ENCODE measurements around the gene HTR3B.
"Not testable (repeated sequence)": the region's sequence is repeated elsewhere in the genome, so short reads cannot be mapped to it uniquely, and the experiment has no call there.

Gene HTR3B

DNA sequence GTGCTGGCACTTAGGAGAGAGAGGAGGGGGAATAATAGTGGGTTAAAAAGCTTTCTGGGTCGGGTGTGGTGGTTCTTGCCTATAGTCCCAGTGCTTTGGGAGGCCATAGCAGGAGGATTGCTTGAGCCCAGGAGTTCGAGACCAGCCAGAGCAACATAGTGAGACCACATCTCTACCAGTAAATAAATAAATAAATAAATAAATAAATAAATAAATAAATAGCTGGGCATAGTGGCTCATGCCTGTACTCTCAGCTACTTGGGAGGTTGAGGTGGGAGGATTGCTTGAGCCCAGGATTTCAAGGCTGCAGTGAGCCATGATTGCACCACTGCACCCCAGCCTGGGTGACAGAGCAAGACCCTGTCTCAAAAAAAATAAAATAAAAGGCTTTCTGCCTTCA lies 41.6 kb downstream of the HTR3B start:
- not testable (repeated sequence) for DNase-seq (ENCODE audit: low spot score)

DNA sequence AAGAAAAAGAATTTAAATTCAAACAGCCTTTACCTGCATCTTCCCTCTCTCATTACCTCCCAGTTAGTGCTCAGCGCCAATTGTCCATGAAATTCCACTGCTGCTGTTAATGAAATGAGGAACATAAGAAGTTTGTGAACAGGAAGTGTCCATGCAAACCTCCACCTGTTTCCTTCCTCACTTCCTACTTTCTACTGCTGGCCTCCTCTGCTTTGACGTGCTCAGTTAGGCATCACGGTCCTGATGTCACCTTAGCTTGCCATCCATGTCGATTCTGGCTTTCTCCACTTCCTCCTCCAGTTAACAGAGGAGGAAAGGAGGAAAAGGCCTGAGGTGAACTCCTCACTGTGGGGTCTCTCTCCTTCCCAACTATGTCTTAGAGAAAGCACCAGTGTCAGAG lies 43.4 kb downstream of the HTR3B start:
- no peak for DNase-seq (ENCODE audit: low spot score)

DNA sequence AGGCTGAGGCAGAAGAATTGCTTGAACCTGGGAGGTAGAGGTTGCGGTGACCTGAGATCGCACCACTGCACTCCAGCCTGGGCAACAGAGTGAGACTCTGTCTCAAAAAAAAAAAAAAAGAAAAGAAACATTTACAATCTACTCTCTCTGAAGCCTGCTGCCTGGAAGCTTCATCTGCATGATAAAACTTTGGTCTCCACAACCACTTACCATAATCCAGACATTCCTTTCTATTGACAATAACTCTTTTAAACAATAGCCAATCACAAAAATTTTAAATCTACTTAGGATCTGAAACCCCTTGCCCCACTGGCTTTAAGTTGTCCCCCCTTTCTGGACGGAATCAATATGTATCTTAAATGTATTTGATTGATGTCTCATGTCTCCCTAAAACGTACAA lies 45.3 kb downstream of the HTR3B start:
- DNase-seq (ENCODE audit: low spot score) = no peak

DNA sequence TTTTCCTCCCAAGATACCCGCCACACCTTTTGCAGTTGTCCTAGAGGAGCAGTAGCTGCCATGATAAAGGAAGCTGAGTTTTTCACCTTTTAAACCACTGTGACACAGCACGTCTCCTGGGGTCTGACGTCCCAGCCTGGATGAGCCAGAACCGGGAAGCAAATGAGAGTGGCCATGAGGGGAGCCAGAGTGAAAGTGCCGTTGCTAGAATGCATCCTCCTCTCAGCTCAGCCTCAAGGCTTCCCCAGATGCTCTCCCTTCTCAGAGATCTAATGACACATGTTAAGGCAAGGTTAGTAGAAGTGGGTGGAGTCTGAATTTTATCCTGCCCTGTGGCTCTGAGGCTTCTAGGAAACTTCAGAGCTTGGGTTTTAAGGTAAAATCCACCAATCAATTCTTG lies 46.9 kb downstream of the HTR3B start:
- no peak for DNase-seq (ENCODE audit: low spot score)

DNA sequence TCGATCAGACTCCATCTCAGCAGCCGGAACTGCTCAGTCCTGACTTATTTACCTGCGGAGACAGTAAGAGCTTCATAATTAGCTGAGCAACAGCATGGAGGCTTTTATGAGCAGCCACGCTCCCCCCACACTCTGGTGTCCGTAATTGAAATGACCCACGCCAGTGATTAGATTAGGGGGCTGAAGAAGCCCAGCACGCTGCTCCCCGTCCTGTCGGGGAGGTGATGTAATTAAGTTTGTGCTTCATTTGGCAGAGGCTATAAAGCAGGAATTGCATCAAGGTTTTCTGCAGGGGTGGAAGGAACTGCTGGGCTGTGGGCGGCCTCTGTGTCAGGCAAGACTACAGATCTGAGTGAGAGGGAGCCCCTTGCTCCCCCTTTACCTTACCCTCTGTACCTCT lies 47.5 kb downstream of the HTR3B start:
- no peak for DNase-seq (ENCODE audit: low spot score)

DNA sequence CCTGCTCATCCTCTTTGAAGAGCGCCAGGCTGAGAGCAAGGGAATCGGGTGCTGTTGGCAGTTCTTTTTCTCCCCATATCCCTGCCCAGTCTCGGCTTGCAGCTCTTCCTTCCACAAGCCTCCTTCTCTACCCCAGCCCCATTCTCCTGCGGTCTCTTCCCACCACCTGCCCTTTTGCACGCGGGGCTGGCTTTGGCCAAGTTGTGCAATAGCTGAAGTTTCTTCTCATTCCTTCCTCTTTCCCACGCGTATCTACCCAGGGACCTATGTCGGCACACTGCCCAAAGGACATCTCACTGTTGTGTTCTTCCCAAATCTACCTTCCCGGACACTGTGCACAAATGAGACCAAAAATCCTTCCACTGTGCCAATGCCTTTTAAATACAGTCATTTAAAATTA lies 48.0 kb downstream of the HTR3B start:
- DNase-seq (ENCODE audit: low spot score) = no peak

DNA sequence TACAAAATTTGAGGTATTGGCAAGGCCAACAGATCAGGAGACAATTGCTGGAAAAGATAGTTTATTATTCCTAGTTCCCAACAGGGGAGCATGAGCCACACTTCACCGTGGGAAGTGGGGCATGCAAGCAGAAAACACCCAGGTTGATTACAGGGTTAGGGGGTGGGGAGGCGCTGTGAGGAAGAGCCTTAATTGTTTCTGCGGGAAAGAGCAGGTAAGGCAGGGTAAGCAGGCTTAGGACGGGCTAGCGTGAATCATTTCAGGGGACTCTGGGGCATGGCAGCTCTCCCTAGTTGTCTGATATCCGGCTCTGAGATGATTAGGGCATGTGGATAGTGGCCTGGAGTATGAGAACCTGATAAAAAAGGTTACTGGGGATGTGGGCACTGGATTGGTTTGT lies 49.6 kb downstream of the HTR3B start:
- no peak for DNase-seq (ENCODE audit: low spot score)

DNA sequence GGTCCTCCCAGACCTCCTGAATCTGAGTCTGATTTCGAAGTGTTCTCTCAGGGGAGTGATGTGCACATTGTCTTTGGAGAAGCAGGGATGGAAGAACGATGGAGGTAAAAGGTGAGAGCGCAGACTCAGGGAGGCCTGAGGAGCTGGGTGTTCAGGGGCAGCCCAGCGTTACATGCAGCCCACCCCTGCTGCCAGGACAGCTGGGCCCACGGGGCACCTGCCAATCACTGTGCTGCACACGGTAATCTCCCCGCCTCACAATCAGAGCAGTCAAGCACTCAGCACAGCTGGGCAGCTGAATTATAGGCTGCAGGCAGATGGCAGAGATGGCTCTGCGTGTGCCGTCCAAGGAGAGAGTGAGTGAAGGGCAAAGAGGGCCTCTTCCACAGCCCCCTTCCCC lies 52.4 kb downstream of the HTR3B start:
- DNase-seq (ENCODE audit: low spot score) = no peak

DNA sequence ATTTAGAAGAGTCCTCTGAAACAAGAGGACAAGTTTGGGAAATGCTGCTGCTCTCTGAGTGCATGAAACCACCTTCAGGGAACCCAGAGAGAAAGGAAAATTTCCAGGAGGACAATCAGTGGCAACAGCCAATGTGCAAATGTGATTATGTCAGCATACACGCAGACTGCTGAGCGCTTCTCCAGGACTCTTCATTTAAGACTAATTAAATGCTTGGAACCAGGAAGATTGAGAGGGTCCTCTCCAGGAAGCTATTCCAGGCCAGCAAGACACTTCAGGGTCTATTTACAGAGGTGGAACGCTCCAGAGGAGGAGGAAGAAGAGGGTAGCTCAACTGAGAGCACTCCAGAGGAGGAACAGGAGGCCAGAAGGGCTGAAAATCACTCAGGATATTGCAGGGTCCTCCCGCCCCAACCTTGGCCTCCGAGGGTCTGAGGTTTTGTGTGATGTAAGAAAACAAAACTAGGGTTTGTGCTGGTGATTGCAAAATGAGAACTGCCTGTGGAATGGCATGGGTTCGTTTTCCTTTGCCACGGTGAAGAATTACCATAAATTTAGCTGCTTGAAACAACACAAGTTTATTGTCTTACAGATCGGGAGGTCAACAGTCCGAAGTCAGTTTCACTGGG lies 56.2 kb downstream of the HTR3B start:
- no peak for DNase-seq (ENCODE audit: low spot score)

DNA sequence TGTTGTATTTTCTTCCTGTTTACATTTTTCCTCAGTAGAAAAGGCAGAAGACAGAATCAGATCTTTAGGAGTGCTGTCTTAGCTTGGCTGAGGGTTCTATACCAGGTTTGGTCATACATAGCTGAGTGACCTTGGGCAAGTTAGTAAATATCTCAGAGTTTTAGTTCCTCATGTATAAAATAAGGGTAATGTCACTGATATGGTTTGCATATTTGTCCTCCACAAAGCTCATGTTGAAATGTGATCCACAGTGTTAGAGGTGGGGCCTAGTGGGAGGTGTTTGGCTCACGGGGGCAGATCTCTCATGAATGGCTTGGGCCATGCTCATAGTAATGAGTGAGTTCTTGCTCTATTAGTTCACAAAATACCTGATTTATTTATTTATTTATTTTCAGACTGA lies 62.8 kb downstream of the HTR3B start:
- no peak for DNase-seq (ENCODE audit: low spot score)

DNA sequence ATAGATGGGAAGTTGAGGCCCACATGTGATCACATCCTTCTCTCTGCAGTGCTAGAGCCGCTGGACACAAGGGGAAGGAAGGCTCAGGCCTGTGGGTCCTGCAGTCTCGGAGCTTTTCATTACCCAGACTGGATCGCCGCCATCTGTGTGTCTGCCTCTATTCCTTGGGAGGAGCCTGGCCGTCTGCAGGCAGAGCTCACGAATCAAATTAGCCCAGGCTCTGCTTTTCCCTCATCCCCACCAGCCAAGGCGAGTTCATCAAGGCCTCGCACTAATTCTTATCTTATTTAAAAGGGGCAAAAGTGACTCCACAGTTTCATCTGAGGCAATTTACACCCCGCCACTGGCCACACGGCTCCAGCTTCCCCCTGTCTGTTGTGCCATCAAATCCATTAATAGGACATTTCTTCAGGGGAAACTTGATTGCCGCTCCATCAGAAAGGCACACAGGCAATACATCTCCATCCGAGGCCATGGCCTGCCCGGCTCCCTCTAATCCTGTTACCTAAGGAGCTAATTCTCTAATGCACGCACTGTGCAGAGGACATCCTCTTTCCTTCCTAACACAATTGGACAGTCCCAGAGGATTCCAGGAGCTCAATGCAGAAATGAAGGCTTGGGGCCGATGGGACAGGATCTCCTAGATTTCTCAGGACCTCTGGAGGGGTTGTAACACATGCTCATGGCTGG lies 67.1 kb downstream of the HTR3B start:
- DNase-seq (ENCODE audit: low spot score) = no peak

DNA sequence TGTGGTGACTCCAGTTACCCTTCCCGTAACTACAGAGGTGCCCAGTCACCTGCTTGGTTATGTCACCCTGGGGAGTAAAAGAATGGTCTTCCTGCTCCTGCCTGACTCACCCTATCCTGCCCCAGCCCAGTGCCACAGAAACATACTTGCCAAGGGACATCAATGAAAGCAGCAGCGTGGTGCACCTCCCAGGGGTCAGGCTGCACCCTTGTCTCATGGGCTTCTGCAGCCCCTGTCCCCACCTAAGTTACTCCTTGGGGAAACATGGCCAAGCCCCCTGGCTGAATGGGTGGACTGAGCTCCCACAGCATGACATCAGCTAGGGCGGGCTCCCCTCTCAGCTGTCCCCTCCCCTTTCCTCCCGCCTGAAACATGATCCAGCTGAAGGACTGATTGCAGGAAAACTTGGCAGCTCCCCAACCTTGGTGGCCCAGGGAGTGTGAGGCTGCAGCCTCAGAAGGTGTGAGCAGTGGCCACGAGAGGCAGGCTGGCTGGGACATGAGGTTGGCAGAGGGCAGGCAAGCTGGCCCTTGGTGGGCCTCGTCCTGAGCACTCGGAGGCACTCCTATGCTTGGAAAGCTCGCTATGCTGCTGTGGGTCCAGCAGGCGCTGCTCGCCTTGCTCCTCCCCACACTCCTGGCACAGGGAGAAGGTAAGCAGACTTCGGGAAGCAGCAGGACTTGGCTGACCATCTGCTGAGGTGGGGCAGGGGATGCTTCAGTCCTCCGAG lies 70.3 kb downstream of the HTR3B start, which contains the start of gene HTR3A:
HTR3A (plus strand) TSS at position 368 of the 730 bp plus-strand sequence; CDS start at position 586, 218 bp downstream.
- peak; percentile 23 for DNase-seq (ENCODE audit: low spot score)

DNA sequence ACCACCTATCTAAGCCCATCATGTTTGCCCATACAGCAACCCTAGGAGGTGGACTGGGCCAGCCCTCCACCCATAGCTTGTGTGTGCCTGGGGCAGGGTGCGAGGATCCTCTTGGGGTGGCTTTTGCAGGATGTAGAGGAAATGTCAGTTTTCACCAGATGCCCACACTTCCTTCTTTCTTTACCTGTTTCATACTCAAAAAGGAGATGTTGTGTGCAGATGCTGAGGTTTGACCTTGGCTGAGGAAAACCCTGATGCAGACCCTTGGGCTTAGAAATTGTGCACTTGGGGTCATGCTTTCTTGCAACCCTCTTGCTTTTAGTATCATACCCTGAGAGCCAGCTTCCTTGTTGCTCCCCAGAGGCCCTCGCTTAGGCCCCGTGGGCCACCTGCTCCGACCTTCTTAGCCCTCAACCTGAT lies 72.5 kb downstream of the HTR3B start:
- DNase-seq (ENCODE audit: low spot score) = no peak

DNA sequence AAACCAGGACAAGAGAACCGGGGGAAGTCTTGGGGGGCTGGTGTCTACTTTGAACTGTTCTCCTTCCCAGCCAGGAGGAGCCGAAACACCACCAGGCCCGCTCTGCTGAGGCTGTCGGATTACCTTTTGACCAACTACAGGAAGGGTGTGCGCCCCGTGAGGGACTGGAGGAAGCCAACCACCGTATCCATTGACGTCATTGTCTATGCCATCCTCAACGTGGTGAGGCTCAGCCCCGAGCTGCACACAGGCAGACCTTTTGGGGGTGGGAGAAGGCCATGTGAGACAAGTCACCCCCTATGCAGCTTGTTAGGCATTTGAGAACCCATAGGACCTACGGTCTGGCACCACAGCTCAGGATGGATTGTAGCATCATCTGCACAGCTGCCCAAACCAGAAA lies 73.1 kb downstream of the HTR3B start:
- DNase-seq (ENCODE audit: low spot score) = no peak

DNA sequence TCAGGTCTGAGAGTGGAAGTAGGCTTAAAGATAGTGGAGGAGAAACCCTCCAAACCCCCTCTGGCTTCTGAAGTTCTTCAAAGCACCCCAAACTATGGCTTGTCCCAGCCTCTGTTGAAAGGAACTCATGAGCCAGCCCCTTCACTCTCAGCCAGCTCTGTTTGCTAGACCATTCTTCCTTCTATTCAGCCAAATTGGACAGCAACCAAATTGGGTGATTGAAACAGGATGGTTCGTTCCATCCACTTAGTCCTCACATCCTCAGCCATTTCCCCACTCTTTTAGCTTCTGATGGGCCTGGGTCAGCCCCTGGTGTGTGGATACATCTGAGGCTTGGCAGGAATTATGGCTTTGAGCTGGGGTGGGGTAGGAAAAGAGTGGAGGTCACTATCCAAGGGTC lies 74.8 kb downstream of the HTR3B start:
- DNase-seq (ENCODE audit: low spot score) = no peak

DNA sequence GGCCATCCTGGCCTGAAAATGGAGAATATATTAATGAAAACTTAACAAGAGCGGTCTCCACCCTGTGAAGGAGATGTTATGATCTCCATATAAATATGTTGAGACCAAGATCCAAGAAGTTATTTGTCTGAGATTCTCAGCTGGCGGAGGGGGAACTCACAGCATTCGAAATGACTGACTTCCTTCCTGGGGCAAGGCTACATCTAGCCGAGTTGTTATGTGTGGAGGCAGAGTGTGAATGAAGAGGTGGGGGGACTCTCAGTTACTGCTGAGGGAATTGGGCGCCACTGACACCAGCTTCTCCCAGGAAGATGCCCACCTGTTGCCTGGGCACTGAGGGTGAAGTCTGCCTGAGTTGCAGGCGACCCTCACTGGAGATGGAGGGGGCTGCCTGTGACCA lies 76.2 kb downstream of the HTR3B start:
- DNase-seq (ENCODE audit: low spot score) = no peak

DNA sequence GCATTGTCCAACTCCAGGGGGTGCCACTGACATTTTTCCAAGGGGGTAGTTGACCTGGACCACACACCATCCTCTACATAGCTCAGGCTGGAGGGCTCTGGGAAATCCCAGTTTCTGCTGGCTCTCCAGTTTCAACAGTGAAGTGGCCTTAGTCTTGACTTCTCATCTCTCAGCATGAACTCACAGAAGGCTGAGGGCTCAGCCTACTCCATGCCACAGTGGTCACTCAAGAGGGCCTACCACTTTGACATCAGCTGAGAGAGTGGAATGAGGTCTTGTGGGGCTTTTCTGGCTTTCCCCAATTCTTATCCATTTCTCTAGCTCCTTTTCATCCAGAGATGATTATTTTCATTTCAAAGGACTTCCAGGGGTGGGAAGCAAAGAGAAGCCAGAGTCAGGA lies 77.7 kb downstream of the HTR3B start:
- no peak for DNase-seq (ENCODE audit: low spot score)

DNA sequence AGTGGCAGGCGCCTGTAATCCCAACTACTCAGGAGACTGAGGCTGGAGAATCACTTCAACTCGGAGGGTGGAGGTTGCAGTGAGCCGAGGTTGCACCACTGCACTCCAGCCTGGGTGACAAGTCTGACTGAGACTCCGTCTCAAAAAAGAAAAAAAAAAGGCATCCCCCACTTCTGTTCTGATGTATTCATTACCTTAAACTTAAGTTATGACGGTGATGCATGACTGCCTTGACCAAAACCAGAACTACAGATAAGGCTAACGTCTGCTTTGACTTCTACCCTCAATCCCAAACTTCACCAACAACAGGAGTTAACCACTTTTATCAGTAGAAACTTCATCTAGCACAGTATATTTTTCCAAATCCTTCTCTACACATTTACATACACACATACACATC lies 80.2 kb downstream of the HTR3B start:
- DNase-seq (ENCODE audit: low spot score) = no peak

DNA sequence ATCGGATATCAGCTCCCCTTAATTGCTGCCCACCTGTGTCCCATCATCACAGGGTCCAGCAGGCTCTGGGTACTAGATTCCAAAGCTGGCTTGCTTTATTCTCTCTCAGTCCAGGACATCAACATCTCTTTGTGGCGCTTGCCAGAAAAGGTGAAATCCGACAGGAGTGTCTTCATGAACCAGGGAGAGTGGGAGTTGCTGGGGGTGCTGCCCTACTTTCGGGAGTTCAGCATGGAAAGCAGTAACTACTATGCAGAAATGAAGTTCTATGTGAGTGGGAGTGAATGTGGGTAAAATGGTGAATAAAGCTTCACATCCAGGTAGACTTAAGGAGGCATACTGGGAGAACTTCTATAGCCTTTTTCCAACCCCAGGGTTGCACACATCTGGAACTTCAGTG lies 81.3 kb downstream of the HTR3B start:
- no peak for DNase-seq (ENCODE audit: low spot score)

DNA sequence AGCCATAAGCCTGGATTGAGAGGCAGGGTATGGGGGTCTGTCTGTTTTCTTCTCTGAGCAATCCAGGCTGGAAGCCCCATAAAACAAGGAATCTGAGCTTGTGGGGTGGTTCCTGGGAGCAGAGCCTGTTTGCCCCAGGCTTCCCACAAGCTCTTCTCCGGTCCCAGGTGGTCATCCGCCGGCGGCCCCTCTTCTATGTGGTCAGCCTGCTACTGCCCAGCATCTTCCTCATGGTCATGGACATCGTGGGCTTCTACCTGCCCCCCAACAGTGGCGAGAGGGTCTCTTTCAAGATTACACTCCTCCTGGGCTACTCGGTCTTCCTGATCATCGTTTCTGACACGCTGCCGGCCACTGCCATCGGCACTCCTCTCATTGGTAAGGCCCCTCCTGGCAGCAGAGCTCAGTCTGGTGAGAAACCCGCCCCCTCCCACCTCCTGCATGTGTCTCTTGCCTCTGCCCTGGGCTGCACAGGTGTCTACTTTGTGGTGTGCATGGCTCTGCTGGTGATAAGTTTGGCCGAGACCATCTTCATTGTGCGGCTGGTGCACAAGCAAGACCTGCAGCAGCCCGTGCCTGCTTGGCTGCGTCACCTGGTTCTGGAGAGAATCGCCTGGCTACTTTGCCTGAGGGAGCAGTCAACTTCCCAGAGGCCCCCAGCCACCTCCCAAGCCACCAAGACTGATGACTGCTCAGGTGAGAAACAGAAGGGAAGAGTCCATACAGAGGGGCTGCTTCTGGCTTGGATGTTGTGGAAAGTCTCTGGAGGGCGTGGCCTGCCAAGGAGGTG lies 82.0 kb downstream of the HTR3B start:
- DNase-seq (ENCODE audit: low spot score) = no peak

DNA sequence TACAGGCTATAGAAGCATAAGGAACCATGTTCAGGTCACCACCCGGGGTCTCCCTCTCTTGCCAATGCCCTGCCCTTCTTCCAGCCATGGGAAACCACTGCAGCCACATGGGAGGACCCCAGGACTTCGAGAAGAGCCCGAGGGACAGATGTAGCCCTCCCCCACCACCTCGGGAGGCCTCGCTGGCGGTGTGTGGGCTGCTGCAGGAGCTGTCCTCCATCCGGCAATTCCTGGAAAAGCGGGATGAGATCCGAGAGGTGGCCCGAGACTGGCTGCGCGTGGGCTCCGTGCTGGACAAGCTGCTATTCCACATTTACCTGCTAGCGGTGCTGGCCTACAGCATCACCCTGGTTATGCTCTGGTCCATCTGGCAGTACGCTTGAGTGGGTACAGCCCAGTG lies 84.8 kb downstream of the HTR3B start:
- DNase-seq (ENCODE audit: low spot score) = no peak

DNA sequence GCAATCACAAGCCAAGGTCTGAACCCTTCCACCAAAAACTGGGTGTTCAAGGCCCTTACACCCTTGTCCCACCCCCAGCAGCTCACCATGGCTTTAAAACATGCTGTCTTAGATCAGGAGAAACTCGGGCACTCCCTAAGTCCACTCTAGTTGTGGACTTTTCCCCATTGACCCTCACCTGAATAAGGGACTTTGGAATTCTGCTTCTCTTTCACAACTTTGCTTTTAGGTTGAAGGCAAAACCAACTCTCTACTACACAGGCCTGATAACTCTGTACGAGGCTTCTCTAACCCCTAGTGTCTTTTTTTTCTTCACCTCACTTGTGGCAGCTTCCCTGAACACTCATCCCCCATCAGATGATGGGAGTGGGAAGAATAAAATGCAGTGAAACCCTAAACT lies 85.3 kb downstream of the HTR3B start:
- DNase-seq (ENCODE audit: low spot score) = no peak

DNA sequence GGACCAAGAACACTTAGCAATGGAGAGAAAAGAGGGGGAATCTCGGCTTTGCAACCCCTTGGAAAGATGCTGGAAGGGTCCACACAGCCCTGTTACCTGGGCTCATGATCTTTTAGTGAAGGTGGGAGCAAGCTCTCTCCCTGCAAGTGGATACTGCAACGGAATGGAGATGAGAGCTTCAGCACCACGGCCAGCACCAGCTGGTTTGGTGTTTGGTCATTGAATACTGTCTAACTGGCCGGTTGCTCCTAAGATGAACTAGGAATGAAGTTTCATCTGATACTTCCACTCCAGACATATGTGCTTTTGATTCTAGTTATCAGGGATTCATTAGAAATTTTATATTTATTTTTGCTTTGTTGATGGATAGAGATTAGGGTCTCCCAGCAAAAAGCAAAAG lies 86.6 kb downstream of the HTR3B start:
- DNase-seq (ENCODE audit: low spot score) = peak; percentile 27
